Mesothelial cell of epicardium (in vitro differentiated cells): Measurements from ENCODE around the gene RALGPS1. TPM values are rescaled to one million over a fixed set of nuclear protein-coding genes. Genes with fewer than 3 reads are reported as not detected.

Experiments
- DNase-seq, 2 experiments: peaks; one replicate each; pipeline ENCODE4 v3.0.0; 2021; ENCODE audit warnings: low spot score in 2 of 2; ENCODE audit not compliant: unreplicated experiment in 2 of 2
- H3K27ac Mint-ChIP-seq: 2 replicates; pipeline ENCODE4 v1.8.0; 2021; ENCODE audit warnings: mixed read lengths
- H3K27me3 Mint-ChIP-seq: 2 replicates; pipeline ENCODE4 v1.8.0; 2021; ENCODE audit warnings: low read depth, mixed read lengths
- H3K36me3 Mint-ChIP-seq: 2 replicates; pipeline ENCODE4 v1.8.0; 2021; ENCODE audit warnings: mixed read lengths
- H3K4me1 Mint-ChIP-seq: 2 replicates; pipeline ENCODE4 v1.8.0; 2021; ENCODE audit warnings: mixed read lengths
- H3K4me3 Mint-ChIP-seq: 2 replicates; pipeline ENCODE4 v1.8.0; 2021; ENCODE audit warnings: mild to moderate bottlenecking, moderate library complexity, mixed read lengths
- H3K9me3 Mint-ChIP-seq: 2 replicates; pipeline ENCODE4 v1.8.0; 2021; ENCODE audit warnings: mixed read lengths
- total RNA-seq: library from RNA; stranded (reverse); gene quantifications from 3 replicates; pipeline ENCODE4 v1.2.1, GENCODE V29; 2021
- TF ChIP-seq, protein P1 (sequence below): fragments of 200-600 bp; sonication (generic); IDR thresholded peaks from one replicate; pipeline ENCODE4 v1.5.0; 2021; ENCODE audit warnings: antibody characterized with exemption; ENCODE audit not compliant: unreplicated experiment

Gene RALGPS1
- total RNA-seq, 1 donor from 2014 or later: 25.6 TPM

DNA sequence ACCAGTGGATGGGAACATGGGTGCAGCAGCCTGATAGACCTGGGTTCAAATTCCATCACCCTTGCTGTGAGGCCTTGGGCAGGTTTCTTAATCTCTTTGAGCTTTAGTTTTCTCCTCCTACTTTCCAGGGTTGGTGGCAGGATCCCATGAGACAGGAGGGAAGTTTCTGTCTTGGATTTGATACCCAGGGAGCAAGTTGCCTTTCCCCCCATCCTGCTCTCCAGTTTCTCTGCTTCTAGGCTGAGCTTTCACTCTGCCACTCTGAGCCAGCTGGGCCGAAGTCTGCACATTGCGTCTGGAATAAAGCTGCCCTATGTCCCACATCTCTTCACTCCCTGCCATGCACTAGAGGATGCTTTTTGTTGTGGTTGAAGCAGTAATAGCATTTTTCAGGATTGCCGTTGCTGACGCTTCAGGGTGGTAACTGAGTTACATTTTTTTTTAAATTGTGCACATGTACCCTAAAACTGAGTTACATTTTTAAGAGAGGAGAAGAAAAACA lies 248.3 kb downstream of the RALGPS1 start:
- H3K4me3 Mint-ChIP-seq: no peak overlapping the region
- H3K36me3 Mint-ChIP-seq: no peaks in the 10 kb centered on the region
- H3K27me3 Mint-ChIP-seq: no peaks in the 10 kb centered on the region
- peaks cover 2% of the 10 kb centered on the region for H3K4me1 Mint-ChIP-seq
- H3K9me3 Mint-ChIP-seq: no peaks in the 10 kb centered on the region
- TF ChIP-seq, protein P1, sequence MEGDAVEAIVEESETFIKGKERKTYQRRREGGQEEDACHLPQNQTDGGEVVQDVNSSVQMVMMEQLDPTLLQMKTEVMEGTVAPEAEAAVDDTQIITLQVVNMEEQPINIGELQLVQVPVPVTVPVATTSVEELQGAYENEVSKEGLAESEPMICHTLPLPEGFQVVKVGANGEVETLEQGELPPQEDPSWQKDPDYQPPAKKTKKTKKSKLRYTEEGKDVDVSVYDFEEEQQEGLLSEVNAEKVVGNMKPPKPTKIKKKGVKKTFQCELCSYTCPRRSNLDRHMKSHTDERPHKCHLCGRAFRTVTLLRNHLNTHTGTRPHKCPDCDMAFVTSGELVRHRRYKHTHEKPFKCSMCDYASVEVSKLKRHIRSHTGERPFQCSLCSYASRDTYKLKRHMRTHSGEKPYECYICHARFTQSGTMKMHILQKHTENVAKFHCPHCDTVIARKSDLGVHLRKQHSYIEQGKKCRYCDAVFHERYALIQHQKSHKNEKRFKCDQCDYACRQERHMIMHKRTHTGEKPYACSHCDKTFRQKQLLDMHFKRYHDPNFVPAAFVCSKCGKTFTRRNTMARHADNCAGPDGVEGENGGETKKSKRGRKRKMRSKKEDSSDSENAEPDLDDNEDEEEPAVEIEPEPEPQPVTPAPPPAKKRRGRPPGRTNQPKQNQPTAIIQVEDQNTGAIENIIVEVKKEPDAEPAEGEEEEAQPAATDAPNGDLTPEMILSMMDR: no peak
- no peak overlapping the region for H3K27ac Mint-ChIP-seq
- DNase-seq: no peak

DNA sequence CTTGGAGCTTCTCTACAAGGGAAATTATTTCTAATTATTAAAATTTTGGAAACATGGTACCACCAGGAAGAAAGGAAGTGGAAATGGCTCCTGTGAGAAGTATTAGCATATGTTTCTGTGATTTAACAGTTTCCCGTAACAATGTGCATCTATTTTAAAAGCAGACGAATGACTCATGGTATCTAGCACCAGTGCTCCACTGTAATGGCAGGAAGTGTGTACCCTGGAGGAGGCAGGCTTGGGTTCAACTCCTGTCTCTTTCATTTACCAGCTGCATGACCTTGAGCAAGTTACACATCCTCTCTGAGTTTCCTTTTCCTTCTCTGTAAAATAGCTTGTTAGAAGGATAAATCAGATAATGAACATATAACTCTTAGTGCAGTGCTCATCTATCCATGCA lies 248.8 kb downstream of the RALGPS1 start:
- Mint-ChIP-seq H3K9me3 (no peaks in the 10 kb centered on the region), H3K36me3 (no peaks in the 10 kb centered on the region), H3K27me3 (no peaks in the 10 kb centered on the region), H3K27ac (no peak overlapping the region), H3K4me1 (peaks cover 2% of the 10 kb centered on the region), H3K4me3 (no peak overlapping the region)
- TF ChIP-seq, protein P1: no peak
- DNase-seq: no peak

DNA sequence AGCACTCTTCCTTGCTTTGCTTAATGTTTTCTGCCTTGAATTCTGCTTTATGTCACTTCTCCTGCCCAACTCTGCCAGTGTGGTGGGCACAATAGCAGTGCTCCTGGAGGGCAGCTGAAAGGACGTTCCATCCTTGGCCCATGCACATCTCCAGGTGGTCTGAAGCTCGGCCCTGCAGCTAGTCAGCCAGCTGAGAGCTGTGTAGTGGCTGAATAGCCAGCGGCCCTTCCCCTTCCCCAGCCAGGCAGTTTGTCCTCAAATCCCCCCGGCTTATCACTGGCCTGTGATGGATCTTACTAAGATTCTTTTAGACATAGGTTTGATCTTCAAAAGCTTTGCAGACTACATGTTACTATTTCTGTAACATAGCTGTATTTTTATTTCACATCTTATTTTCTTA lies 250.5 kb downstream of the RALGPS1 start:
- Mint-ChIP-seq H3K27ac (no peak overlapping the region), H3K36me3 (no peaks in the 10 kb centered on the region), H3K27me3 (no peaks in the 10 kb centered on the region), H3K9me3 (no peaks in the 10 kb centered on the region), H3K4me1 (peaks cover 4% of the 10 kb centered on the region), H3K4me3 (no peak overlapping the region)
- no peak for DNase-seq
- TF ChIP-seq, protein P1: no peak

DNA sequence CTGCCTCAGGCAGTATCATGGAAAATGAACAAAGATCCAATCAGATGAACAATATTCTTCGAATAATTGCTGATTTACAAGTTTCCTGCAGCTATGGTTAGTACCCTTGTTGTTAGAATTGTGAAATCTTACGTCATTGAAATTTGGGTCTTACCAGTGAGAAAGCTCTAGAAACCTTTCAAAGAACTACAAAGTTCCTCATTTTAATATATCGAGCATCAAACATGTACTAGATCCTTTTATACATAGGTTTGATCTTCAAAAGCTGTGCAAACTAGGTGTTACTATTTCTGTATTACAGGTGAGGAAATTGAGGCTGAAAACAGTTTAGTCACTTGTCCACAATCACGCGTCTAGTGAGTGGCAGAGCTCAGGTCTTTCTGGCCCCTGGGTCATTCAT lies 251.5 kb downstream of the RALGPS1 start:
- Mint-ChIP-seq H3K4me1 (peaks cover 4% of the 10 kb centered on the region), H3K27me3 (no peaks in the 10 kb centered on the region), H3K36me3 (no peaks in the 10 kb centered on the region), H3K27ac (no peak overlapping the region), H3K9me3 (no peaks in the 10 kb centered on the region), H3K4me3 (no peak overlapping the region)
- TF ChIP-seq, protein P1: no peak
- DNase-seq: no peak

DNA sequence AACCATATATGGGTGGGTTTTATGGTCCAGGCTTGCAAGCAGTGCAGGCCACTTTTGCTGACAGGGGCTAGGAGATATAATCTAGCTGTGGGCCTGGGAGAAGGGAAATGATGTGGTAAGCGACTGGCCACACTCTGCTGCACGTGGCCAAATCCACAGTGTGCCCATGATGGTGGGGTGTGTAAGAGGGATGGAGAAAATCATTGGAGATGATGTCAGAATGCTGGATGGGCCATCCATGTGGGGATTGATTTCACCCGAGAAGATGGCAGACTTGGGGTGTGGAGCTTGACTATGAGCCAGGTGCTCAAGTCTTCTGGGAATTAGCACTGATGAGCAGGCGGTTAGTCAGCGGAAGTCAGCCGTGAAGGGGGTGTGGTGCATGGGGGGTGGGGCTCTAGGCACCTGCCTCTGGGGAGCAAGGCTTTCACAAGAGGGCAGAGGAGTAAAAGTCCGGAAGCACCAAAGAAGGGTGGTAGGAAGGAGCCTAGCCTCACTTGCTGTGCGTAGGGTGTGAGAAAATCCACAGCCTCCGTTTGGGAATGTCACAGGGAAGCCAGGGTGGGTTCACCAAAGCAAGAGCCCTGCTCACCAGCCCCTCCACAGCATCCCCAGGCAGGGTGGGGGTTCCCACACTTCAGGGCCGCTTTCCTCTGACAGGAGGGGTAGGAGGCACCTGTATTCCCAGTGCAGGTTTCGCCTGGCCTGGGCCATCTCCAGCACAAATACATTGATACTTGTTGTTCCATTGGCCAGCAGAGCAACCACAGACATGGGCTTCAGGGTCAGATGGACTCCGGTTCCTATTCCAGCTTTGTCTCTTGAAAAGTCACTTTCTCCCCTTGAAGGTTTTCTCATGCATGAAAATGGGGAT lies 252.3 kb downstream of the RALGPS1 start:
- Mint-ChIP-seq H3K9me3 (no peaks in the 10 kb centered on the region), H3K4me3 (no peak overlapping the region), H3K4me1 (peaks cover 4% of the 10 kb centered on the region), H3K36me3 (no peaks in the 10 kb centered on the region), H3K27me3 (no peaks in the 10 kb centered on the region), H3K27ac (no peak overlapping the region)
- TF ChIP-seq, protein P1: no peak
- no peak for DNase-seq
